Ovary (tissue), 3 donors: ENCODE measurements around the gene ATP2B2.

Experiments
- CTCF ChIP-seq, 3 donors: fragments of 450-650 bp in 2 of 3; fragments of 200-600 bp in 1 of 3; IDR thresholded peaks; one replicate each; pipeline versions ENCODE4 v1.5.1 to v1.8.0; 2016 to 2022; ENCODE audit warnings: antibody characterized with exemption in 3 of 3, mild to moderate bottlenecking in 1 of 3
- POLR2A ChIP-seq: fragments of 450-650 bp; IDR thresholded peaks from one replicate; pipeline ENCODE4 v1.6.1; 2017; ENCODE audit warnings: antibody characterized with exemption, mild to moderate bottlenecking, moderate library complexity
- donor health status: DM: no; HTN: no; CAD: no.

- TF ChIP-seq CTCF (IDR thresholded peaks at IDR 0.05) = no peak
- TF ChIP-seq POLR2A = no peak
Observed at GRCh38 chr3:10397879-10398278, 107.5 kb downstream of the ATP2B2 start.
